ENCODE measurements around the gene SLC16A5. TPM values are rescaled to one million over a fixed set of nuclear protein-coding genes. Genes with fewer than 3 reads are reported as not detected.

The SLC16A5 gene
- total RNA-seq, 2 experiments from 2014 or later = 11.4 to 12.2 TPM

GRCh38 chr17:75109407-75110233, 21.9 kb downstream of the SLC16A5 start, which contains the start of gene ARMC7:
Gene ARMC7, plus strand, starts transcription at chr17:75109969. Its CDS starts 320 bp downstream, at chr17:75110289.
- Mint-ChIP-seq H3K9me3 (no peaks in the 10 kb centered on the region), H3K27me3 (no peaks in the 10 kb centered on the region), H3K36me3 (ENCODE audit: low read depth) (peaks cover 15% of the 10 kb centered on the region), H3K4me3 (peak within 1 kb of the TSS; percentile 86), H3K4me1 (peaks cover 41% of the 10 kb centered on the region), H3K27ac (peak within 1 kb of the TSS; percentile 91)
- DNase-seq = peak; percentile 91
- ChIA-PET CTCF (interaction anchor here (0.7 to 7.9 kb wide), 5 partner anchors 36 to 303 kb away, joined by 3 to 49 read pairs (median 4); partner anchors contain the start of genes GGA3 and MRPS7), POLR2A (no interaction called here)

GRCh38 chr17:75110234-75110937, 22.6 kb downstream of the SLC16A5 start:
- Mint-ChIP-seq H3K9me3 (no peaks in the 10 kb centered on the region), H3K27me3 (no peaks in the 10 kb centered on the region), H3K27ac (peak overlapping the region; percentile 74), H3K4me1 (peaks cover 47% of the 10 kb centered on the region), H3K36me3 (ENCODE audit: low read depth) (peaks cover 19% of the 10 kb centered on the region), H3K4me3 (peak overlapping the region; percentile 86)
- ChIA-PET CTCF (interaction anchor here (0.6 to 7.9 kb wide), 11 partner anchors 14 to 302 kb away, joined by 3 to 49 read pairs (median 4); partner anchors contain the start of genes GGA3, MIF4GD, MRPS7 and NT5C), POLR2A (no interaction called here)
- peak; percentile 24 for DNase-seq

- Mint-ChIP-seq H3K36me3 (ENCODE audit: low read depth) (peaks cover 22% of the 10 kb centered on the region), H3K4me1 (peaks cover 53% of the 10 kb centered on the region), H3K4me3 (peak overlapping the region; percentile 86), H3K27ac (no peak overlapping the region), H3K27me3 (no peaks in the 10 kb centered on the region), H3K9me3 (no peaks in the 10 kb centered on the region)
- ChIA-PET CTCF (interaction anchor here (0.6 to 7.9 kb wide), 9 partner anchors 12 to 296 kb away, joined by 3 to 49 read pairs (median 4); partner anchors contain the start of genes KCTD2, MIF4GD and NT5C), POLR2A (no interaction called here)
- no peak for DNase-seq
These were observed 24.1 kb downstream of the SLC16A5 start for GRCh38 chr17:75111777-75112335.

GRCh38 chr17:75113798-75114551, 26.2 kb downstream of the SLC16A5 start:
- H3K4me3 Mint-ChIP-seq = peak overlapping the region; percentile 88
- ChIA-PET POLR2A (interaction anchor here (0.6 to 1.3 kb wide), 5 partner anchors 19 to 88 kb away, joined by 3 to 4 read pairs (median 3); no protein-coding TSS in a partner anchor), CTCF (interaction anchor here (0.6 to 7.9 kb wide), 56 partner anchors 10 to 298 kb away, joined by 3 to 150 read pairs (median 6); partner anchors contain the start of genes ATP5PD, CDR2L, GGA3 and JPT1)
- H3K27me3 Mint-ChIP-seq = no peaks in the 10 kb centered on the region
- peak; percentile 95 for DNase-seq
- H3K4me1 Mint-ChIP-seq = peaks cover 55% of the 10 kb centered on the region
- H3K27ac Mint-ChIP-seq = peak overlapping the region; percentile 94
- peaks cover 32% of the 10 kb centered on the region for H3K36me3 Mint-ChIP-seq (ENCODE audit: low read depth)
- H3K9me3 Mint-ChIP-seq = no peaks in the 10 kb centered on the region

GRCh38 chr17:75114552-75115314, 27.0 kb downstream of the SLC16A5 start:
- H3K27me3 Mint-ChIP-seq = no peaks in the 10 kb centered on the region
- H3K27ac Mint-ChIP-seq = peak overlapping the region; percentile 94
- peaks cover 52% of the 10 kb centered on the region for H3K4me1 Mint-ChIP-seq
- CTCF ChIA-PET = interaction anchor here (0.6 to 7.9 kb wide), 48 partner anchors 10 to 297 kb away, joined by 3 to 150 read pairs (median 6); partner anchors contain the start of genes ATP5PD, CDR2L, GGA3 and JPT1
- DNase-seq = no peak
- no peaks in the 10 kb centered on the region for H3K9me3 Mint-ChIP-seq
- peaks cover 34% of the 10 kb centered on the region for H3K36me3 Mint-ChIP-seq (ENCODE audit: low read depth)
- peak overlapping the region; percentile 88 for H3K4me3 Mint-ChIP-seq
- POLR2A ChIA-PET = interaction anchor here (0.8 to 1.3 kb wide), 3 partner anchors 24 to 87 kb away, joined by 3 to 4 read pairs (median 3); no protein-coding TSS in a partner anchor

- POLR2A ChIA-PET = no interaction called here
- H3K9me3 Mint-ChIP-seq = no peaks in the 10 kb centered on the region
- CTCF ChIA-PET = interaction anchor here (1.4 to 7.9 kb wide), 7 partner anchors 11 to 86 kb away, joined by 3 to 150 read pairs (median 27); partner anchors contain the start of gene NT5C
- no peaks in the 10 kb centered on the region for H3K27me3 Mint-ChIP-seq
- peak overlapping the region; percentile 60 for H3K27ac Mint-ChIP-seq
- H3K4me1 Mint-ChIP-seq = peaks cover 51% of the 10 kb centered on the region
- peaks cover 37% of the 10 kb centered on the region for H3K36me3 Mint-ChIP-seq (ENCODE audit: low read depth)
- H3K4me3 Mint-ChIP-seq = no peak overlapping the region
- DNase-seq = no peak
These were observed 27.8 kb downstream of the SLC16A5 start for GRCh38 chr17:75115555-75115954.

- ChIA-PET CTCF (interaction anchor here (0.7 to 7.9 kb wide), 7 partner anchors 11 to 85 kb away, joined by 3 to 150 read pairs (median 4); partner anchors contain the start of gene NT5C), POLR2A (interaction anchor here (0.6 kb wide), 1 partner anchor 133 kb away, joined by 3 read pairs; no protein-coding TSS in a partner anchor)
- no peak overlapping the region for H3K27ac Mint-ChIP-seq
- H3K4me3 Mint-ChIP-seq = no peak overlapping the region
- H3K4me1 Mint-ChIP-seq = peaks cover 49% of the 10 kb centered on the region
- DNase-seq = no peak
- no peaks in the 10 kb centered on the region for H3K9me3 Mint-ChIP-seq
- peaks cover 43% of the 10 kb centered on the region for H3K36me3 Mint-ChIP-seq (ENCODE audit: low read depth)
- H3K27me3 Mint-ChIP-seq = no peaks in the 10 kb centered on the region
These were observed 29.0 kb downstream of the SLC16A5 start for GRCh38 chr17:75116737-75117136.

- Mint-ChIP-seq H3K4me3 (no peak overlapping the region), H3K27ac (no peak overlapping the region), H3K9me3 (no peaks in the 10 kb centered on the region), H3K27me3 (no peaks in the 10 kb centered on the region), H3K36me3 (ENCODE audit: low read depth) (peaks cover 40% of the 10 kb centered on the region), H3K4me1 (peaks cover 46% of the 10 kb centered on the region)
- no peak for DNase-seq
- ChIA-PET POLR2A (no interaction called here), CTCF (interaction anchor here (0.6 to 5.9 kb wide), 5 partner anchors 10 to 256 kb away, joined by 3 to 150 read pairs (median 3); partner anchors contain the start of genes NT5C and SUMO2)
These were observed 30.6 kb downstream of the SLC16A5 start for GRCh38 chr17:75118307-75118706.

- Mint-ChIP-seq H3K4me3 (peak overlapping the region; percentile 47), H3K27ac (peak overlapping the region; percentile 89)
- DNase-seq = peak; percentile 59
These were observed 36.5 kb downstream of the SLC16A5 start for GRCh38 chr17:75124041-75124818.

GRCh38 chr17:75124819-75125162, 37.0 kb downstream of the SLC16A5 start:
- peaks cover 5% of the 10 kb centered on the region for H3K9me3 Mint-ChIP-seq
- DNase-seq = no peak
- ChIA-PET POLR2A (no interaction called here), CTCF (interaction anchor here (0.8 to 13.8 kb wide), 7 partner anchors 9 to 146 kb away, joined by 3 to 150 read pairs (median 4); partner anchors contain the start of gene MIF4GD)
- H3K4me1 Mint-ChIP-seq = peaks cover 48% of the 10 kb centered on the region
- H3K36me3 Mint-ChIP-seq (ENCODE audit: low read depth) = peaks cover 39% of the 10 kb centered on the region
- peak overlapping the region; percentile 89 for H3K27ac Mint-ChIP-seq
- no peaks in the 10 kb centered on the region for H3K27me3 Mint-ChIP-seq
- H3K4me3 Mint-ChIP-seq = peak overlapping the region; percentile 17

More at GRCh38 chr17:75124041-75124818, 36.5 kb downstream of the SLC16A5 start:
- Mint-ChIP-seq H3K27me3 (no peaks in the 10 kb centered on the region), H3K9me3 (peaks cover 5% of the 10 kb centered on the region), H3K4me1 (peaks cover 43% of the 10 kb centered on the region), H3K36me3 (ENCODE audit: low read depth) (peaks cover 34% of the 10 kb centered on the region)
- ChIA-PET CTCF (interaction anchor here (0.6 to 13.8 kb wide), 8 partner anchors 8 to 187 kb away, joined by 3 to 150 read pairs (median 4); partner anchors contain the start of genes MIF4GD and NT5C), POLR2A (no interaction called here)
